Measurements from ENCODE around the gene SLC1A2.

SLC1A2 gene

GRCh38 chr11:35311331-35311730, 108.0 kb downstream of the SLC1A2 start:
- no peak overlapping the region for H3K4me3 ChIP-seq (ENCODE audit: low read length)
- DNase-seq (ENCODE audit: low read depth): no peak
- TF ChIP-seq CTCF (IDR thresholded peaks at IDR 0.05; ENCODE audit: insufficient read depth, low read depth, low read length, missing control alignments): no peak

- H3K4me3 ChIP-seq (ENCODE audit: low read length): no peak overlapping the region
- TF ChIP-seq CTCF (IDR thresholded peaks at IDR 0.05; ENCODE audit: insufficient read depth, low read depth, low read length, missing control alignments): no peak
- no peak for DNase-seq (ENCODE audit: low read depth)
These were observed 111.2 kb downstream of the SLC1A2 start for GRCh38 chr11:35308157-35308556.

- TF ChIP-seq CTCF (IDR thresholded peaks at IDR 0.05; ENCODE audit: insufficient read depth, low read depth, low read length, missing control alignments): no peak
- H3K4me3 ChIP-seq (ENCODE audit: low read length): no peak overlapping the region
- no peak for DNase-seq (ENCODE audit: low read depth)
These were observed 112.1 kb downstream of the SLC1A2 start for GRCh38 chr11:35307221-35307621.

GRCh38 chr11:35305670-35306382, 113.5 kb downstream of the SLC1A2 start:
- peak; percentile 60 for TF ChIP-seq CTCF (IDR thresholded peaks at IDR 0.05; ENCODE audit: insufficient read depth, low read depth, low read length, missing control alignments)
- DNase-seq (ENCODE audit: low read depth): peak; percentile 40
- no peak overlapping the region for H3K4me3 ChIP-seq (ENCODE audit: low read length)

- DNase-seq (ENCODE audit: low read depth): no peak
- H3K4me3 ChIP-seq (ENCODE audit: low read length): no peak overlapping the region
- no peak for TF ChIP-seq CTCF (IDR thresholded peaks at IDR 0.05; ENCODE audit: insufficient read depth, low read depth, low read length, missing control alignments)
These were observed 114.4 kb downstream of the SLC1A2 start for GRCh38 chr11:35304900-35305460.

- H3K4me3 ChIP-seq (ENCODE audit: low read length): no peak overlapping the region
- peak; percentile 37 for DNase-seq (ENCODE audit: low read depth)
- TF ChIP-seq CTCF (IDR thresholded peaks at IDR 0.05; ENCODE audit: insufficient read depth, low read depth, low read length, missing control alignments): no peak
These were observed 115.0 kb downstream of the SLC1A2 start for GRCh38 chr11:35304386-35304775.
